H9 (cell line): Measurements from ENCODE around the gene GOLGA3. TPM values are rescaled to one million over a fixed set of nuclear protein-coding genes. Genes with fewer than 3 reads are reported as not detected.

ENCODE experiments used
- DNase-seq: peaks from one replicate; pipeline ENCODE4 v3.0.0-alpha.2; 2017
- H2AFZ ChIP-seq: one replicate; pipeline ENCODE4 v1.6.1; 2013; ENCODE audit warnings: mild to moderate bottlenecking, low read length, control low read depth, moderate library complexity
- H2AK5ac ChIP-seq: 2 replicates; pipeline ENCODE4 v1.6.1; 2013; ENCODE audit warnings: low read length, control low read depth, mixed read lengths; ENCODE audit not compliant: insufficient read length
- H2BK120ac ChIP-seq: one replicate; pipeline ENCODE4 v1.6.1; 2013; ENCODE audit warnings: low read depth, mild to moderate bottlenecking, low read length, control low read depth, inconsistent platforms; ENCODE audit not compliant: poor library complexity, severe bottlenecking
- H2BK12ac ChIP-seq: 2 replicates; pipeline ENCODE4 v1.6.1; 2013; ENCODE audit warnings: low read length, control low read depth, mixed read lengths, low read depth; ENCODE audit not compliant: insufficient read length
- H2BK15ac ChIP-seq: 2 replicates; pipeline ENCODE4 v1.6.1; 2013; ENCODE audit warnings: low read depth, low read length, control low read depth
- H2BK20ac ChIP-seq: one replicate; pipeline ENCODE4 v1.6.1; 2013; ENCODE audit warnings: low read depth, mild to moderate bottlenecking, low read length, control low read depth, inconsistent platforms; ENCODE audit not compliant: poor library complexity, severe bottlenecking
- H2BK5ac ChIP-seq: 2 replicates; pipeline ENCODE4 v1.6.1; 2013; ENCODE audit warnings: low read length, control low read depth, mixed read lengths; ENCODE audit not compliant: insufficient read length
- H3K14ac ChIP-seq: 2 replicates; pipeline ENCODE4 v1.6.1; 2013; ENCODE audit warnings: low read length, control low read depth; ENCODE audit not compliant: insufficient read depth
- H3K18ac ChIP-seq: 2 replicates; pipeline ENCODE4 v1.6.1; 2013; ENCODE audit warnings: low read depth, mild to moderate bottlenecking, mixed read lengths, low read length, control low read depth; ENCODE audit not compliant: insufficient read length
- H3K23ac ChIP-seq: 2 replicates; pipeline ENCODE4 v1.6.1; 2013; ENCODE audit warnings: low read length, control low read depth, mixed read lengths, low read depth; ENCODE audit not compliant: insufficient read length
- H3K23me2 ChIP-seq: 2 replicates; pipeline ENCODE4 v1.6.1; 2013; ENCODE audit warnings: low read depth, mild to moderate bottlenecking, mixed read lengths, low read length, control low read depth; ENCODE audit not compliant: insufficient read length, poor library complexity, severe bottlenecking
- H3K27ac ChIP-seq: 2 replicates; pipeline ENCODE4 v1.5.1; 2013; ENCODE audit warnings: low read length, control low read depth, mixed read lengths, low read depth; ENCODE audit not compliant: insufficient read length
- H3K27me3 ChIP-seq: 2 replicates; pipeline ENCODE4 v1.6.1; 2013; ENCODE audit warnings: low read length, control low read depth, inconsistent platforms; ENCODE audit not compliant: insufficient read depth
- H3K4ac ChIP-seq: 2 replicates; pipeline ENCODE4 v1.6.1; 2013; ENCODE audit warnings: low read depth, mild to moderate bottlenecking, control low read depth, inconsistent platforms, low read length, moderate library complexity
- H3K4me1 ChIP-seq: 2 replicates; pipeline ENCODE4 v1.6.1; 2013; ENCODE audit warnings: low read length, control low read depth, inconsistent platforms; ENCODE audit not compliant: insufficient read depth
- H3K4me2 ChIP-seq: 2 replicates; pipeline ENCODE4 v1.6.1; 2013; ENCODE audit warnings: low read length, control low read depth, mixed read lengths; ENCODE audit not compliant: insufficient read length, insufficient read depth
- H3K56ac ChIP-seq: 2 replicates; pipeline ENCODE4 v1.6.1; 2013; ENCODE audit warnings: low read depth, mild to moderate bottlenecking, mixed read lengths, low read length, control low read depth; ENCODE audit not compliant: insufficient read length
- H3K79me1 ChIP-seq: 2 replicates; pipeline ENCODE4 v1.6.1; 2013; ENCODE audit warnings: low read depth, mild to moderate bottlenecking, moderate library complexity, low read length, control low read depth, inconsistent platforms; ENCODE audit not compliant: insufficient read depth, poor library complexity, severe bottlenecking
- H3K79me2 ChIP-seq: 2 replicates; pipeline ENCODE4 v1.6.1; 2013; ENCODE audit warnings: low read length, control low read depth, inconsistent platforms; ENCODE audit not compliant: insufficient read depth
- H3K9ac ChIP-seq: 2 replicates; pipeline ENCODE4 v1.6.1; 2013; ENCODE audit warnings: low read length, control low read depth, mixed read lengths; ENCODE audit not compliant: insufficient read length; ENCODE audit errors: extremely low read depth
- H3K9me3 ChIP-seq: one replicate; pipeline ENCODE4 v1.6.1; 2013; ENCODE audit warnings: low read depth, low read length, inconsistent platforms; ENCODE audit not compliant: control insufficient read depth
- H3T11ph ChIP-seq: one replicate; pipeline ENCODE4 v1.6.1; 2013; ENCODE audit warnings: mild to moderate bottlenecking, low read length, control low read depth, inconsistent platforms
- H4K20me1 ChIP-seq: one replicate; pipeline ENCODE4 v1.6.1; 2013; ENCODE audit not compliant: control insufficient read depth, insufficient read length, insufficient read depth
- H4K5ac ChIP-seq: 2 replicates; pipeline ENCODE4 v1.6.1; 2013; ENCODE audit warnings: low read depth, mild to moderate bottlenecking, mixed read lengths, low read length, control low read depth; ENCODE audit not compliant: insufficient read length
- H4K8ac ChIP-seq: replicated peaks from 2 replicates; pipeline ENCODE4 v1.6.1; 2013; ENCODE audit warnings: low read length, control low read depth, mixed read lengths, low read depth; ENCODE audit not compliant: insufficient read length
- H4K91ac ChIP-seq: 2 replicates; pipeline ENCODE4 v1.6.1; 2013; ENCODE audit warnings: low read depth, mild to moderate bottlenecking, moderate library complexity, mixed read lengths, low read length, control low read depth; ENCODE audit not compliant: insufficient read length
- H3K27ac Mint-ChIP-seq, 3 experiments: 2 replicates in 2 of 3; 3 replicates in 1 of 3; pipeline ENCODE4 v1.8.0; 2020 to 2021; ENCODE audit warnings: mixed read lengths in 3 of 3, mild to moderate bottlenecking in 1 of 3, moderate library complexity in 1 of 3
- H3K27me3 Mint-ChIP-seq: 2 replicates; pipeline ENCODE4 v1.8.0; 2021; ENCODE audit warnings: low read depth, mild to moderate bottlenecking, moderate library complexity, mixed read lengths
- H3K36me3 Mint-ChIP-seq, 3 experiments: 2 replicates in 2 of 3; 3 replicates in 1 of 3; pipeline ENCODE4 v1.8.0; 2020 to 2021; ENCODE audit warnings: low read depth in 3 of 3, mixed read lengths in 3 of 3; ENCODE audit not compliant: insufficient read depth in 1 of 3
- H3K4me1 Mint-ChIP-seq, 2 experiments: 2 replicates each; pipeline ENCODE4 v1.8.0; 2020; ENCODE audit warnings: mixed read lengths in 2 of 2
- H3K4me3 Mint-ChIP-seq, 2 experiments: 2 replicates in 1 of 2; 3 replicates in 1 of 2; pipeline ENCODE4 v1.8.0; 2020 to 2021; ENCODE audit warnings: mild to moderate bottlenecking in 2 of 2, mixed read lengths in 2 of 2, moderate library complexity in 1 of 2
- H3K9me3 Mint-ChIP-seq, 2 experiments: 2 replicates in 1 of 2; 3 replicates in 1 of 2; pipeline ENCODE4 v1.8.0; 2020; ENCODE audit warnings: mild to moderate bottlenecking in 2 of 2, mixed read lengths in 2 of 2, moderate library complexity in 1 of 2
- WGBS: extraction: QIAGEN DNeasy Blood & Tissue Kit; methylation state at CpG from one replicate; pipeline ENCODE4 v1.1.7; 2013; ENCODE audit warnings: missing lambda C conversion rate, low lambda C conversion rate, mixed read lengths; ENCODE audit not compliant: insufficient read length; ENCODE audit errors: extremely low coverage; 5-methylcytosine and 5-hydroxymethylcytosine counted together
- total RNA-seq: library from RNA; stranded (reverse); gene quantifications from 2 replicates; pipeline ENCODE4 v1.2.1, GENCODE V29; 2021
- TF ChIP-seq, protein P1 (sequence below): fragments of 200-600 bp; sonication (generic); conservative IDR thresholded peaks from 3 replicates; pipeline ENCODE4 v1.8.0; 2021; ENCODE audit warnings: antibody characterized with exemption, mild to moderate bottlenecking

The GOLGA3 gene
- total RNA-seq, 1 experiment from 2014 or later = 40.1 TPM

DNA sequence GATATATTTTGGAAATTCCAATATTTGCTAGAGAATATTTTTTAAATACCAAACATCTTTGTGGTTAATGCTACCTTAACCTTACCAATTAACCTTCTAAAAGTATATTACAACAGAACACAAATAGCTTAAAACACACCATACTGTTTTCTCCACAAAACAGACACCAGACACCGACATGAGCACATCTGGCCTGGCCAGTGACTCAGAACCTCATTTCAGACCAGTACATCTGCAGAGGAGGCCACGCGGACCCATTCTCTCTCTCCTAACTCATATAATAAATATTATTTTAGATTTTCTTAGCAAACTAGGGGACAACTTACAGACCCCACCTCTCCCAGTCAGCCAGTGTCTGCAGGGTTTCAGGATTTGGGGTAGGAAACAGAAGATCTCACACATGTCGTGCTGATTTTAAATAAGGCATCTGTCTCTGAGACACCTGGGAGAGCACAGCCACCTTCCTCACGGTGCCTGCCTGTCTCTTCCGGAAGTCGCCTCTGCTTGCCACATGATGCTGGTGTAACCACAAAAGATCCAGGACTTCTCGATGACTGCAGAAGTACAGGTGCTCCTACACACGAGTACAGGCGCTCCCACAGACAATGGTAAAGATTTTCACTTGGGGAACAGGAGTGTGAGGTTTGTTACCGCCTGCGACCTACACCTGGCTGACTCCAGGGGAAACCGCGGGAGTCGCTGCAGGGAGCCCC lies 57.4 kb downstream of the GOLGA3 start:
- H2AFZ ChIP-seq = no peak overlapping the region
- Mint-ChIP-seq H3K27ac (no peak overlapping the region), H3K27me3 (no peaks in the 10 kb centered on the region; the same call in 1 of the 2 replicates), H3K4me3 (no peak overlapping the region), H3K4me1 (peaks cover 3 to 9% of the 10 kb centered on the region in 2 experiments), H3K9me3 (no peaks in the 10 kb centered on the region), H3K36me3 (peaks cover 11 to 50% (median 34%) of the 10 kb centered on the region in 3 experiments)
- no peaks in the 10 kb centered on the region for H3K23me2 ChIP-seq
- no peak overlapping the region for H4K5ac ChIP-seq
- no peak overlapping the region for H3K4me2 ChIP-seq
- H3K56ac ChIP-seq = no peak overlapping the region
- H4K8ac ChIP-seq = no peak overlapping the region
- no peak overlapping the region for H4K91ac ChIP-seq
- no peak overlapping the region for H2BK120ac ChIP-seq
- H2BK15ac ChIP-seq = no peak overlapping the region
- H2AK5ac ChIP-seq = no peak overlapping the region
- H2BK12ac ChIP-seq = no peak overlapping the region
- TF ChIP-seq, protein P1, sequence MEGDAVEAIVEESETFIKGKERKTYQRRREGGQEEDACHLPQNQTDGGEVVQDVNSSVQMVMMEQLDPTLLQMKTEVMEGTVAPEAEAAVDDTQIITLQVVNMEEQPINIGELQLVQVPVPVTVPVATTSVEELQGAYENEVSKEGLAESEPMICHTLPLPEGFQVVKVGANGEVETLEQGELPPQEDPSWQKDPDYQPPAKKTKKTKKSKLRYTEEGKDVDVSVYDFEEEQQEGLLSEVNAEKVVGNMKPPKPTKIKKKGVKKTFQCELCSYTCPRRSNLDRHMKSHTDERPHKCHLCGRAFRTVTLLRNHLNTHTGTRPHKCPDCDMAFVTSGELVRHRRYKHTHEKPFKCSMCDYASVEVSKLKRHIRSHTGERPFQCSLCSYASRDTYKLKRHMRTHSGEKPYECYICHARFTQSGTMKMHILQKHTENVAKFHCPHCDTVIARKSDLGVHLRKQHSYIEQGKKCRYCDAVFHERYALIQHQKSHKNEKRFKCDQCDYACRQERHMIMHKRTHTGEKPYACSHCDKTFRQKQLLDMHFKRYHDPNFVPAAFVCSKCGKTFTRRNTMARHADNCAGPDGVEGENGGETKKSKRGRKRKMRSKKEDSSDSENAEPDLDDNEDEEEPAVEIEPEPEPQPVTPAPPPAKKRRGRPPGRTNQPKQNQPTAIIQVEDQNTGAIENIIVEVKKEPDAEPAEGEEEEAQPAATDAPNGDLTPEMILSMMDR = no peak
- H3K27me3 ChIP-seq = no peaks in the 10 kb centered on the region
- H3K79me1 ChIP-seq = no peaks in the 10 kb centered on the region
- no peak for DNase-seq
- H2BK5ac ChIP-seq = no peak overlapping the region
- no peak overlapping the region for H3K4ac ChIP-seq
- H3T11ph ChIP-seq = no peak overlapping the region
- no peak overlapping the region for H3K23ac ChIP-seq
- H2BK20ac ChIP-seq = no peak overlapping the region
- WGBS = no CpG with 5 or more reads among the region's 15 CpGs
- H3K27ac ChIP-seq = no peak overlapping the region
- H3K18ac ChIP-seq = no peak overlapping the region
- H4K20me1 ChIP-seq = no peaks in the 10 kb centered on the region
- H3K79me2 ChIP-seq = no peaks in the 10 kb centered on the region
- no peaks in the 10 kb centered on the region for H3K4me1 ChIP-seq
- no peak overlapping the region for H3K14ac ChIP-seq
- no peak overlapping the region for H3K9ac ChIP-seq
- no peaks in the 10 kb centered on the region for H3K9me3 ChIP-seq
